NCI-H1694 (cell line): Measurements from ENCODE around the gene EGR2.

Experiments used
- DNase-seq: peaks from one replicate; lab custom pipeline; 2025; lab: John Stamatoyannopoulos, UW

Gene EGR2

GRCh38 chr10:62817766-62818425 is 1.7 kb upstream of the EGR2 start:
- DNase-seq = no peak

GRCh38 chr10:62817121-62817765 is 1.1 kb upstream of the EGR2 start:
- DNase-seq = no peak

GRCh38 chr10:62816076-62816330 is 163 bp downstream of the EGR2 start:
- no peak for DNase-seq

DNA sequence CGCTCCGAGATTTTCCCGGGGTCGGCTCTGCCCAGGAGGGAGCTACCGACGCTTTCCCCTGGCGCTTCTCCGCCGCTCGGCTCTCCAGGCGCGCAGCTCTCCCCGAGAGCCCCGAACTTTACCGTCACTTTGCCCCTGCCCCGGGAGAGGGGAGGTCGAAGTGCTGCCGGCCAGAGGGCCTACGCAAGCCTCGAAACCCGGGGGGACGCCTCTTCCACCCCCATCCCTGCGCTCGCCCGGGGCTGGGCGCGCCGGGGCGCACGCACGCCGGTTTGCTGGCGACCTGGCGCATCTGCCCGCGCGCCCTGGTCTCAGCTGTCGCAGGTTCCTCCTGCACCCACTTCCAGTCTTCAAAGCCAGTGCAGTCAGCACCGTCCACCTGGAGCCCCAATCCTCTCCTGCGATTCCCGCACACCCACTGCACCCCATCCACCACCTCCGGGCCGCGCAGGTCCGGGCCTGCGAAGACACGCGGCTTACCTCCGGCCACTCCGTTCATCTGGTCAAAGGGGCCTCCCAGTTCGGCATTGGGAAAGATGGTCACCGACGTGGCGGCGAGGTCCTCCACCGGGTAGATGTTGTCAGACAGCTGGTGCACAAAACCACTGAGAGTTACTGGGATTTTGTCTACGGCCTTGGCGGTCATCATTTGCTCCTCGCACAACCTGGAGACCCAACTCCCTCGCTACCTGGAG is 638 bp downstream of the EGR2 start:
- DNase-seq = no peak

- DNase-seq = no peak
Observed at GRCh38 chr10:62814756-62815380, 1.3 kb downstream of the EGR2 start.

DNA sequence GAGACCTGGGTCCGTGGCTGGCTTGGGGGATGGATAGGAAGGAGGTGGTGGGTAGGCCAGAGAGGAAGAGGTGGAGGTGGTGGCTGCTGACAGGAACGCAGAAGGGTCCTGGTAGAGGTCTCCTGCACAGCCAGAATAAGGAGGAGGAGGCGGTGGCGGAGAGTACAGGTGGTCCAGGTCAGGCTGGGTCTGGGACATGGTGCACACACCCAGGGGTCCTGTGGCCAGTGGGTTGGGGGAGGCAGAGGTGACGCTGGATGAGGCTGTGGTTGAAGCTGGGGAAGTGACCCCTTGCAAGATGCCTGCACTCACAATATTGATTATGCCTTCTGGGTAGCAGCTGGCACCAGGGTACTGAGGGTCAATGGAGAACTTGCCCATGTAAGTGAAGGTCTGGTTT is 2.2 kb downstream of the EGR2 start:
- no peak for DNase-seq

GRCh38 chr10:62813453-62813852 is 2.7 kb downstream of the EGR2 start:
- DNase-seq = no peak

- no peak for DNase-seq
Observed at GRCh38 chr10:62812672-62813439, 3.3 kb downstream of the EGR2 start.

DNA sequence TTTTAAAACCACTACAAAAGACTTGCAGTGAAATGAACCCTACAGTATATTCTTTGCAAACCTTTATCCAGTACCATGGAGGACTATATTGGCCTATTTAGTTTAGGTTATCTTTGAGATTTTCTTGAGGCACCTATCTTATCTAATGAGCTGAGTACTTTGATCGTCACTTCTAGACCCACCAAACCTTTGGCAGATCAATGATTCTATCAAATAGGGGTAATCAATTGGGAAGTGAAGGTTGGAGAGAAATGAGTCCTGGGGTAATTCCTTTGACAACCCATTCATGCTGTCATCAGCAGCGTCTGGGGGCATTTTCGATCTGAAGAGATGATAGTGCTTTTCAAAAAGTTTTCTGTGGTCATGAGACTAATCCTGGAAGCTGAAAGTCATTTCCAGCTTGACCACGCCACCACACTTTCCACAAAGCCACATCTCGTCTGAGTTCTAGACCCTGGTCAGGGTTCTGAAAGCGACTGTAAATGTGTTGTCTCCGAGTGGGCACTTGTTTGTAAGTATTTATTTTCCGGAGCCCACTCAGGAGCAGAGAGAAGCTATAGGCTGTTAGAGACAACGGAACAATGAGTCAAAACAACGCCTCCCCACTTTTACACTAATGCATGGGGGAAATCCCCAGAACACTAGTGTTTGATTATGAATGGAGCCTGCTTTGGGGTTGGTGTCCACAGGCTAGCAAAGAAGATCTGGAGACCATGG is 4.8 kb downstream of the EGR2 start:
- no peak for DNase-seq

DNA sequence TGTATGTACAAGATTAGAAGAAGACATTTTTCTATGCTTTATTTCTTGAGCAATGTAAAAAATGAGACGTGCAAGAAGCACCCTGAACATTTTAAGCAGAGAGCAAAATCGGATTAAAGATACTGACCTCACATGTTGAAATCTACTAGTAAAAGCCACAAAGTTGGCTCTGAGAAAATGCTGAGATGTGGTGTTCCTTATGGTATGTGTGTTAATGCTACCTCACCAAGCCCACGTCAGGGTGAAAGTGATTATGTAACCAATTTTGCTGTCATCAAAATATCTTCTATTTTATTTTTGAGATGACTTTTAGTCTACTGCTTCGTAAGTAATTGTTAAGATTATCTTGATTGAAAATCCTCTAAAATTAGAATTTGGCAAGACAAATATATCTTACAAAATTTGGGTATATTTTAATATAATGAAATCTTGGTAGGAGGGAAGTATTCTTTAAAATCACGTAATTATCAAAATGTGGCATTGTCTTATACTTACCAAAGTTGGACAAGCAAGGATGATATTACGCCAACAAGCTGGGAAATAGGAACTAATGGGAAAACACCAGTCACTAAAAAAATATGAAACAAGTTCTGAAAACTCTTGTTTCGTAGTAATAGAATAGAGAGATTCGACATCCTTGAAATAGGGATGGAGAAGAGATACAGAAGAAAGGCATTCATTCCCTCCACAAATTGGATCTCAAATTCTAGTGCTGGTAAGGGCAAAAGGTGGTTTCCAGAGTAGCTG is 5.8 kb downstream of the EGR2 start:
- no peak for DNase-seq

- no peak for DNase-seq
Observed at GRCh38 chr10:62806251-62806650, 9.9 kb downstream of the EGR2 start.

DNA sequence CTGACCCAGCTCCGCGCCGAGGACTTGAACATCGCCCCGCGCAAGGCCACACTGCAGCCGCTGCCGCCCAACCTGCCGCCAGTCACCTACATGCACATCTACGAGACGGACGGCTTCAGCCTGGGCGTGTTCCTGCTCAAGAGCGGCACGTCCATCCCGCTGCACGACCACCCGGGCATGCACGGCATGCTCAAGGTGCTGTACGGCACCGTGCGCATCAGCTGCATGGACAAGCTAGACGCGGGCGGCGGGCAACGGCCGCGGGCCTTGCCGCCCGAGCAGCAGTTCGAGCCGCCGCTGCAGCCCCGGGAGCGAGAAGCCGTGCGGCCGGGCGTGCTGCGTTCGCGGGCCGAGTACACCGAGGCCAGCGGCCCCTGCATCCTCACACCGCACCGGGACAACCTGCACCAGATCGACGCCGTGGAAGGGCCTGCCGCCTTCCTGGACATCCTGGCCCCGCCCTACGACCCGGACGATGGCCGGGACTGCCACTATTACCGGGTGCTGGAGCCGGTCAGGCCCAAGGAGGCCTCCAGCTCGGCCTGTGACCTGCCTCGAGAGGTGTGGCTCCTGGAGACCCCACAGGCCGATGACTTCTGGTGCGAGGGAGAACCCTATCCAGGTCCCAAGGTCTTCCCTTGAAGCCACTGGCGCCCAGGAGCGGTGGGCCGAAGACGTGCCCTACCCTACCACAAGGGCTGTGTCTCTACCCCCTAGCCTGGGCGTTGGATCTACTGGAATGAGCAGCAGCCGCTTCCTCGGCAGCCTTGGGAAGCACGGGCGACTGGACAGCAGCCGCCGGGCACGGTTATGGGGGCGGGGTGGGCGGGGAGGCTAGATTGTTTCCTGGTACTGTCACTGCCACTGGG is 10.7 kb downstream of the EGR2 start:
- DNase-seq = no peak

DNA sequence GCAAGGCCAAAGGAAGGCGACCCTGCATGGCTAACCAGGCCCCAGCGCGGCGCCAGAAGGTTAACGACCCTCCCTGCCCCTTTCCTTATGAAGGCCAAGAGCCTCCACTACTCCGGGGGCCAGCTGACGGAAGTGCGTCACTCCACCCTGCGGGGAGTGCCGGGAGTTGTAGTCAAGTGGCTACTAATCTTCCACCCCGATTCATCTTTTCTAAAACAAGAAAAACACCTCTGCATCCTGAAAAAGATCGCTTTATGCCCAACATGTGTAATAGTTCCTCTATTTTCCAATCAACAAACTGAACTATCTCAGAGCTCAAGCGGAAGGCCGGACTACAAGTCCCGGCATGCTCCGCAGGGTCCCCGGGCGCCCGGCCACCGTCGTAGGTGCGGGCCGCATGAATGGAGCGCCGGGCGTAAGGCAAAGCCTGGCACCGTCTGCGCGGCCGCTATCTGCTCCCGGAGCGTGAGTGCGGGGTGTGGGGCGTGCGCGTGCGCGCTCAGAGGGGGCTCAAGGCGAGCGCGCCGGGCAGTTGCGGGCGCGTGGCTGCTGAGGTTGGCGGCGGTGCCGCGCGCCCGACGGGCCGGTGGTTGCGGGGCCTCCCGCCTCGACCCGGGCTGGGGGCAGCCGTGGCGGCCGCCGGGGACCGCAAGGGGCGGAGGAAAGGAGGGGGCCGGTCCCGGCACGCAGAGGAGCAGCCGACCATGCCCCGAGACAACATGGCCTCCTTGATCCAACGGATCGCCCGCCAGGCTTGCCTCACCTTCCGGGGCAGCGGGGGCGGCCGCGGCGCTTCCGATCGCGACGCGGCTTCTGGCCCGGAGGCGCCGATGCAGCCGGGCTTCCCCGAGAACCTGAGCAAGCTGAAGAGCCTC is 11.6 kb downstream of the EGR2 start, which contains the start of gene ADO:
ADO (plus strand) TSS at position 365 of the 875 bp plus-strand sequence; CDS start at position 705, 340 bp downstream.
- DNase-seq = peak; percentile 50

GRCh38 chr10:62803724-62804355 is 12.3 kb downstream of the EGR2 start:
- no peak for DNase-seq

GRCh38 chr10:62801871-62802270 is 14.3 kb downstream of the EGR2 start:
- DNase-seq = no peak

DNA sequence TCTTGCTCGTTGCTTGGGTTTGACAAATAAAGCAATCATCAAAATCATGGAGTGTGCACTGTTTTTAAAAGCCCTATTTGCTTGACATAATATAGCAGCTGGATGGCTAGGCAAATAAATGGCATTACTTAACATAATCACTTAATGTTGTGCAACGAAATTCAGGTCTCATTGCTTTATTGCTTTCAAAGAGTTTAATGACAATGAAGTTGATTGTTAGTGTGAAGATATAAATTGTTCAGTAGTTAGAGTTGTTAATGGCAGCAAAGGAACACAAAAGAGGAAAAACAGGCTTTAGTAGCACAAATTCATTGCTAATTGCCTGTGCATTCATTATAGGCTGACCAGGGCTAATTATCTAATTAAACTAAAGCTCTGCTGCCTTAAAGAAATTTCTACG is 19.3 kb downstream of the EGR2 start:
- no peak for DNase-seq

DNA sequence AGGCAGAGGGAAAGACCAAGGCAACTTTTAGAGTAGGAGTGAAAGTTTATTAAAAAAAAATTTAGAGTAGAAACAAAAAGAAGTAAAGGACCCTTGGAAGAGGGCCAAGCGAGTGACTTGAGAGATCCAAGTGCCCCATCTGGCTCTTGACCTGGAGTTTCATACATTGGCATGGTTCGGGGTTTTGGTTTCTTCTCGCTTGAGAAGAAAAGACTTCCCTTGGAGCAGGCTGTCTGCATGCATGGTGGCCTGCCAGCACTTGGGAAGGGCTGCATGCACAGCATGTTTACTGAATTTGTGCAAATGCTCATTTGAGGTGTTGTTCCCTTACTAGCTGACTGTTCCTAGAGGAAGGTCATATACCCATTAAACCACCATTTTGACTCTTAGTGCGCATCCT is 20.4 kb downstream of the EGR2 start:
- no peak for DNase-seq

DNA sequence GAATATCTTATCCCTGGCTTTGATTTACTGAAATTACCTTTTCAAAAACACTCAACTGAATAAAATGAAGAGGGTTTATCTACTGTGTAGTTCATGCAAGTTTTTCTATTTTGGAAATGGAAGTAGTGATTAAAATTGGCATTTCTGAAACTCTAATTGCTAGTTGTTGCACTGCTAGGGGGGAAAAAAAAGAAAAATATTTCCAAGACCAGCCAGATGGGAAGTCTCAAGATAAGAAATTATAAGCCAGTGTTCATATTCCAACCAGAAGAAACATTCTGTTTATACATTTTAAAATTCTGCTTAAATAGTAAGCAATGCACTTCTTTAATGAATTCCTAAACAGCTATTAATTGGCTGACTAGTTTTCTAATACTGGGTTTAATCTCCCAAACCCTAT is 21.1 kb downstream of the EGR2 start:
- no peak for DNase-seq
